WTC11 (cell line): ENCODE data around the gene ATP2B1. TPM values are rescaled to one million over a fixed set of nuclear protein-coding genes. Genes with fewer than 3 reads are reported as not detected.

Source experiments
- ATAC-seq: fragments of 200-7000 bp; cut with Tn5 transposase; 2 replicates; pipeline ENCODE4 v1.10.0; 2021; ENCODE audit warnings: mild to moderate bottlenecking, moderate library complexity
- CTCF ChIA-PET: fragments of 300-600 bp; sonication (Branson Sonifier 250); formaldehyde crosslinking; loops from one replicate; lab custom pipeline; 2021; ENCODE audit warnings: antibody characterized with exemption; lab: Charles Lee
- POLR2A ChIA-PET: fragments of 350-600 bp; sonication (Branson Sonifier 250); formaldehyde crosslinking; loops from one replicate; lab custom pipeline; 2021; ENCODE audit warnings: antibody characterized with exemption; lab: Charles Lee
- DNase-seq: peaks from one replicate; pipeline ENCODE4 v3.0.0; 2021; ENCODE audit warnings: low spot score
- H3K27ac Mint-ChIP-seq: 2 replicates; pipeline ENCODE4 v1.8.0; 2021; ENCODE audit warnings: mixed read lengths
- H3K27me3 Mint-ChIP-seq: 2 replicates; pipeline ENCODE4 v1.8.0; 2021; ENCODE audit warnings: low read depth, mild to moderate bottlenecking, moderate library complexity, mixed read lengths
- H3K36me3 Mint-ChIP-seq: 2 replicates; pipeline ENCODE4 v1.8.0; 2021; ENCODE audit warnings: mixed read lengths
- H3K4me1 Mint-ChIP-seq: 2 replicates; pipeline ENCODE4 v1.8.0; 2022; ENCODE audit warnings: mixed read lengths
- H3K4me3 Mint-ChIP-seq: 2 replicates; pipeline ENCODE4 v1.8.0; 2021; ENCODE audit warnings: mild to moderate bottlenecking, moderate library complexity, mixed read lengths
- H3K9me3 Mint-ChIP-seq: 2 replicates; pipeline ENCODE4 v1.8.0; 2021; ENCODE audit warnings: mixed read lengths
- AFF4 ChIP-seq: sonication (generic); formaldehyde crosslinking; IDR thresholded peaks from 2 replicates; pipeline ENCODE4 v1.8.1; 2023; ENCODE audit warnings: mild to moderate bottlenecking, missing genetic modification reagents, borderline replicate concordance
- ATF1 ChIP-seq: sonication (generic); formaldehyde crosslinking; IDR thresholded peaks from 2 replicates; pipeline ENCODE4 v1.8.1; 2023; ENCODE audit warnings: mild to moderate bottlenecking, moderate library complexity, missing genetic modification reagents
- CREB1 ChIP-seq: sonication (generic); formaldehyde crosslinking; IDR thresholded peaks from 2 replicates; pipeline ENCODE4 v1.8.0; 2023; ENCODE audit warnings: mild to moderate bottlenecking, missing genetic modification reagents
- CTCF ChIP-seq: fragments of 200-600 bp; IDR thresholded peaks from 2 replicates; pipeline ENCODE4 v1.8.0; 2022; ENCODE audit warnings: antibody characterized with exemption
- E2F1 ChIP-seq: sonication (generic); formaldehyde crosslinking; IDR thresholded peaks from 2 replicates; pipeline ENCODE4 v1.8.0; 2022; ENCODE audit warnings: mild to moderate bottlenecking, missing genetic modification reagents
- GRHL2 ChIP-seq: fragments of 250-450 bp; sonication (Bioruptor Pico); IDR thresholded peaks from 2 replicates; pipeline ENCODE4 v1.8.0; 2022; ENCODE audit warnings: mild to moderate bottlenecking, moderate library complexity; ENCODE audit not compliant: insufficient replicate concordance, severe bottlenecking
- JAZF1 ChIP-seq: fragments of 250-450 bp; sonication (Bioruptor Pico); IDR thresholded peaks from 2 replicates; pipeline ENCODE4 v1.9.0; 2021; ENCODE audit warnings: moderate library complexity, mild to moderate bottlenecking, inconsistent platforms
- NR1H2 ChIP-seq: sonication (generic); formaldehyde crosslinking; IDR thresholded peaks from 2 replicates; pipeline ENCODE4 v1.9.0; 2021; ENCODE audit warnings: mild to moderate bottlenecking, moderate library complexity, missing genetic modification reagents
- OVOL2 ChIP-seq: fragments of 250-450 bp; sonication (Bioruptor Pico); IDR thresholded peaks from 2 replicates; pipeline ENCODE4 v1.9.0; 2021; ENCODE audit warnings: mild to moderate bottlenecking, borderline replicate concordance
- PRDM15 ChIP-seq: sonication (generic); formaldehyde crosslinking; IDR thresholded peaks from 2 replicates; pipeline ENCODE4 v1.8.0; 2022; ENCODE audit warnings: missing genetic modification reagents
- SMAD4 ChIP-seq: sonication (generic); formaldehyde crosslinking; IDR thresholded peaks from 2 replicates; pipeline ENCODE4 v1.8.0; 2022; ENCODE audit warnings: mild to moderate bottlenecking, missing genetic modification reagents
- STAT6 ChIP-seq: sonication (generic); formaldehyde crosslinking; conservative IDR thresholded peaks from 2 replicates; pipeline ENCODE4 v1.8.1; 2023; ENCODE audit warnings: mild to moderate bottlenecking, low read depth, missing genetic modification reagents, moderate library complexity
- ZNF121 ChIP-seq: sonication (generic); formaldehyde crosslinking; IDR thresholded peaks from 2 replicates; pipeline ENCODE4 v1.8.0; 2023; ENCODE audit warnings: missing genetic modification reagents
- ZNF232 ChIP-seq: sonication (generic); formaldehyde crosslinking; IDR thresholded peaks from 2 replicates; pipeline ENCODE4 v1.8.0; 2022; ENCODE audit warnings: mild to moderate bottlenecking, missing genetic modification reagents
- ZNF263 ChIP-seq: sonication (generic); formaldehyde crosslinking; IDR thresholded peaks from 2 replicates; pipeline ENCODE4 v1.8.1; 2022; ENCODE audit warnings: low read depth, mild to moderate bottlenecking, moderate library complexity, missing genetic modification reagents
- ZNF281 ChIP-seq: sonication (generic); formaldehyde crosslinking; IDR thresholded peaks from 2 replicates; pipeline ENCODE4 v1.8.0; 2023; ENCODE audit warnings: mild to moderate bottlenecking, missing genetic modification reagents
- ZNF423 ChIP-seq: fragments of 250-450 bp; sonication (Bioruptor Pico); IDR thresholded peaks from 2 replicates; pipeline ENCODE4 v2.1.2; 2022; ENCODE audit warnings: mild to moderate bottlenecking, moderate library complexity
- total RNA-seq: library from RNA; stranded (reverse); gene quantifications from 3 replicates; pipeline ENCODE4 v1.2.3, GENCODE V29; 2021

ATP2B1 gene
- total RNA-seq, 1 experiment from 2014 or later, result 31.7 TPM

- TF ChIP-seq ZNF281 (CRISPR knock-in tag), result no peak
Measured at GRCh38 chr12:89565002-89565401, 143.6 kb downstream of the ATP2B1 start (continued).

- CTCF ChIA-PET, result no interaction called here
- no peak for DNase-seq
Measured at GRCh38 chr12:89559753-89560152, 148.9 kb downstream of the ATP2B1 start.

GRCh38 chr12:89556976-89557375 is 151.7 kb downstream of the ATP2B1 start:
- Mint-ChIP-seq H3K27me3 (no peaks in the 10 kb centered on the region), H3K36me3 (no peaks in the 10 kb centered on the region), H3K4me1 (peaks cover 2% of the 10 kb centered on the region; the same call in 1 of the 2 replicates), H3K27ac (no peak overlapping the region), H3K4me3 (no peak overlapping the region), H3K9me3 (peaks cover 13% of the 10 kb centered on the region)
- no peak for ATAC-seq
- ChIA-PET POLR2A (no interaction called here), CTCF (no interaction called here)
- DNase-seq, result no peak
- TF ChIP-seq ZNF423 (CRISPR knock-in tag) (no peak), ZNF263 (no peak), ATF1 (CRISPR knock-in tag) (no peak), PRDM15 (no peak), OVOL2 (no peak), GRHL2 (no peak), AFF4 (CRISPR knock-in tag) (no peak), E2F1 (CRISPR knock-in tag) (no peak), ZNF121 (CRISPR knock-in tag) (no peak), STAT6 (no peak)

More at GRCh38 chr12:89559753-89560152, 148.9 kb downstream of the ATP2B1 start:
- POLR2A ChIA-PET, result no interaction called here
- no peak for TF ChIP-seq CTCF
- TF ChIP-seq CREB1, result no peak
- no peak for TF ChIP-seq SMAD4 (CRISPR knock-in tag)
- TF ChIP-seq JAZF1 (CRISPR knock-in tag), result no peak
- no peak for TF ChIP-seq NR1H2
- no peak for TF ChIP-seq ZNF232 (CRISPR knock-in tag)
- TF ChIP-seq, all 79 proteins: peak for 0
- Mint-ChIP-seq H3K9me3 (0 out of 2 replicates have a peak, but pooled peaks cover 6% of the 10 kb centered on the region), H3K36me3 (no peaks in the 10 kb centered on the region), H3K4me3 (no peak overlapping the region), H3K4me1 (peaks cover 2% of the 10 kb centered on the region; the same call in 1 of the 2 replicates), H3K27ac (no peak overlapping the region), H3K27me3 (no peaks in the 10 kb centered on the region)
- no peak for ATAC-seq
